ENCODE results near the gene ZNF428. TPM values are rescaled to one million over a fixed set of nuclear protein-coding genes. Genes with fewer than 3 reads are reported as not detected.

ZNF428 gene, protein sequence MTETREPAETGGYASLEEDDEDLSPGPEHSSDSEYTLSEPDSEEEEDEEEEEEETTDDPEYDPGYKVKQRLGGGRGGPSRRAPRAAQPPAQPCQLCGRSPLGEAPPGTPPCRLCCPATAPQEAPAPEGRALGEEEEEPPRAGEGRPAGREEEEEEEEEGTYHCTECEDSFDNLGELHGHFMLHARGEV
- 45.3 and 73.3 TPM in 2 replicates for total RNA-seq

GRCh38 chr19:43619262-43620060 lies at the start of gene ZNF428:
ZNF428 (minus strand) TSS chr19:43619629; CDS start chr19:43614304, 5,325 bp downstream.

GRCh38 chr19:43639519-43640423 lies 20.3 kb upstream of the ZNF428 start, which contains the start of gene CADM4:
CADM4 (minus strand) TSS chr19:43639850; CDS start chr19:43639790, 60 bp downstream.

DNA sequence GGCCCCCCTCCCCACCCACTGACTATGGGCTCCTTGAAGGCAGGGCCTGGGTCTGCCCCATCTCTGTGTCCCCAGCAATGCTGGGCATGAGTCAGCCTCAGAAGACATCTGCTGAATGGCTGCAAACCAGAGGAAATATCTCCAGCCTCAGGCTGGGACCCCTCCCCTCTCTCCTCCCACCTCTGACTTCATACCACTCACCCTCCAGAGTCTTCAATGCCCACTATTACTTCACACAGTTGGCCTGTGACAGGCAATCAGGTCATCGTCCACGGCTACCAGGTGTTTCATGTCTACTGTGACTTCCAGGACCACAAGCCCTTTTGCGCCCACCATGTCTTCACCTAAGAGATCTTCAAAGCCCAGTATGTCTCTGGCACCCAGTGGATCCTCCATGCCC lies 7.6 kb downstream of the ZNF428 start, which contains the start of gene SRRM5:
SRRM5 (plus strand) TSS at position 301 of the 400 bp plus-strand sequence; CDS start at position 335, 34 bp downstream.

GRCh38 chr19:43595999-43596841 lies 23.2 kb downstream of the ZNF428 start, which contains the start of the genes IRGQ and ZNF576:
IRGQ (minus strand) TSS chr19:43596134; CDS start chr19:43595338, 796 bp downstream.
ZNF576 (plus strand) TSS chr19:43596595; CDS start chr19:43597109, 514 bp downstream.

GRCh38 chr19:43575156-43575950 lies 44.1 kb downstream of the ZNF428 start, which contains the start of the genes PINLYP and XRCC1:
PINLYP (plus strand) TSS chr19:43575801; CDS start chr19:43577192, 1,391 bp downstream.
XRCC1 (minus strand) TSS chr19:43575527; CDS start chr19:43575458, 69 bp downstream.

Other genes starting within 250 kb of the ZNF428 start
- not detected in 2 replicates for gene TEX101, start 204.7 kb downstream of the ZNF428 start, total RNA-seq
- gene LYPD3, start 154.0 kb downstream of the ZNF428 start, total RNA-seq = 0.38 TPM in 1 of 2 replicates, not detected in the other
- gene PHLDB3, start 114.9 kb downstream of the ZNF428 start, total RNA-seq = 4.1 and 6.3 TPM in 2 replicates
- gene ETHE1, start 92.4 kb downstream of the ZNF428 start, total RNA-seq = 61.3 and 106 TPM in 2 replicates
- gene ZNF575, start 86.4 kb downstream of the ZNF428 start, total RNA-seq = 0.16 and 0.76 TPM in 2 replicates
- gene XRCC1, start 44.1 kb downstream of the ZNF428 start, total RNA-seq = 34.4 and 45.0 TPM in 2 replicates
- 1.3 and 4.6 TPM in 2 replicates for gene PINLYP, start 43.8 kb downstream of the ZNF428 start, total RNA-seq
- 19.4 and 26.5 TPM in 2 replicates for gene IRGQ, start 23.5 kb downstream of the ZNF428 start, total RNA-seq
- gene ZNF576, start 23.0 kb downstream of the ZNF428 start, total RNA-seq = 8.9 and 16.0 TPM in 2 replicates
- gene SRRM5, start 7.5 kb downstream of the ZNF428 start, total RNA-seq = 0.16 and 0.25 TPM in 2 replicates
- 24.4 and 39.2 TPM in 2 replicates for gene CADM4, start 20.2 kb upstream of the ZNF428 start, total RNA-seq
- gene PLAUR, start 50.5 kb upstream of the ZNF428 start, total RNA-seq = 40.7 and 139 TPM in 2 replicates
- gene IRGC, start 96.4 kb upstream of the ZNF428 start, total RNA-seq = not detected in 2 replicates
- 15.2 and 17.7 TPM in 2 replicates for gene SMG9, start 135.3 kb upstream of the ZNF428 start, total RNA-seq
- gene KCNN4, start 161.3 kb upstream of the ZNF428 start, total RNA-seq = 0.81 and 3.0 TPM in 2 replicates
- 0.13 and 0.33 TPM in 2 replicates for gene LYPD5, start 182.8 kb upstream of the ZNF428 start, total RNA-seq
- 2.1 and 3.0 TPM in 2 replicates for gene ZNF283, start 207.7 kb upstream of the ZNF428 start, total RNA-seq